ENCODE measurements around the gene ONECUT2.

GRCh38 chr18:57397440-57398132 is 37.6 kb upstream of the ONECUT2 start:
- TF ChIP-seq CREB5 (CRISPR knock-in tag; IDR thresholded peaks at IDR 0.05; ENCODE audit: low read depth): no peak
- TF ChIP-seq ZC3H10 (CRISPR knock-in tag; IDR thresholded peaks at IDR 0.05): no peak
- no peak for TF ChIP-seq ZFP3 (CRISPR knock-in tag; IDR thresholded peaks at IDR 0.05)
- no peak for TF ChIP-seq PATZ1 (CRISPR knock-in tag; IDR thresholded peaks at IDR 0.05; ENCODE audit: borderline replicate concordance)
- TF ChIP-seq TCF4 (CRISPR knock-in tag; IDR thresholded peaks at IDR 0.05; ENCODE audit: borderline replicate concordance): no peak
- TF ChIP-seq GLIS3 (CRISPR knock-in tag; IDR thresholded peaks at IDR 0.05): no peak
- no peak for TF ChIP-seq ZNF565 (CRISPR knock-in tag; conservative IDR thresholded peaks at IDR 0.05; ENCODE audit: low read depth)
- TF ChIP-seq SNAI2 (CRISPR knock-in tag; IDR thresholded peaks at IDR 0.05): no peak
